DOHH2 (cell line): ENCODE results near the gene NPRL2.

Source experiments
- CTCF ChIP-seq: fragments of 200-600 bp; sonication (generic); IDR thresholded peaks from one replicate; pipeline ENCODE4 v1.5.1; 2014; ENCODE audit warnings: antibody characterized with exemption, mild to moderate bottlenecking, low read depth, low read length; ENCODE audit not compliant: poor library complexity, severe bottlenecking
- EZH2phosphoT487 ChIP-seq: fragments of 200-600 bp; sonication (generic); IDR thresholded peaks from 2 replicates; pipeline ENCODE4 v1.6.1; 2017; ENCODE audit warnings: borderline replicate concordance, mild to moderate bottlenecking, antibody characterized with exemption, low read length, moderate library complexity, mixed read lengths

- TF ChIP-seq CTCF (no peak), EZH2phosphoT487 (no peak)
Measured at GRCh38 chr3:50334339-50335075, 16.1 kb downstream of the NPRL2 start.
